ENCODE data around the gene UMOD.

DNA sequence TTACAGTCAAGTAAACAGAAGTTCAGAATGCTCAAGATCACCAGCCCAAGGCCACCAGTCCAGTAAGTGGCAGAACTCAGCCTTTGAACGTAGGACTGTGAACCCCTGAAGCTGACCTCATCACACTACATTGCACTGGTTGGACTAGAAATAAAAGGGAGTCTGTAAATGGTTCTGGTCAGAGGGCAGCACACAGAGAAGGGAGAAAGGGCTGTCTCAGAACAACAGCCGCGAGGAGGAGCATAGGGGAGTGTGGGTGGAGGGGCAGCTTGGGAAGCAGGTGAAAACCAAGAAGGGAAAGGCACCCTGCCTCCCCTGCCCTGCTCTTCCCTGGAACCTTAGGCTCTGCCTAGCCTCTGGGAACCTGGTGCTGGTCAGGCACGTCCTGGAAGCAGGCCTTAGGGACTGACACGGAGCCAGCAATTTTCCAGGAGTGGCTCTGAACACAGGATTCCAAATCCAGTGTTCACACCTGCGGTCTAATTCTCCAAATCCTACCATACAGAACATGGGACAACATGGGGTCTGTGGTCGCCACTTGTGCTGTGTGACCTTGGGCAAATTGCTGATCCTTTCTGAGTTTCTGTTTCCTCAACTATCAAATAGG lies 45.1 kb upstream of the UMOD start:
- TF ChIP-seq EZH2 (IDR thresholded peaks at IDR 0.05; ENCODE audit: borderline replicate concordance, low read depth, low read length, severe bottlenecking) (no peak), POLR2AphosphoS5 (IDR thresholded peaks at IDR 0.05; ENCODE audit: insufficient read depth, low read depth, low read length) (no peak), POLR2A (IDR thresholded peaks at IDR 0.05; ENCODE audit: low read depth, low read length) (no peak), MYC (IDR thresholded peaks at IDR 0.05; ENCODE audit: low read depth, low read length) (no peak)
- TF ChIP-seq, protein P1, sequence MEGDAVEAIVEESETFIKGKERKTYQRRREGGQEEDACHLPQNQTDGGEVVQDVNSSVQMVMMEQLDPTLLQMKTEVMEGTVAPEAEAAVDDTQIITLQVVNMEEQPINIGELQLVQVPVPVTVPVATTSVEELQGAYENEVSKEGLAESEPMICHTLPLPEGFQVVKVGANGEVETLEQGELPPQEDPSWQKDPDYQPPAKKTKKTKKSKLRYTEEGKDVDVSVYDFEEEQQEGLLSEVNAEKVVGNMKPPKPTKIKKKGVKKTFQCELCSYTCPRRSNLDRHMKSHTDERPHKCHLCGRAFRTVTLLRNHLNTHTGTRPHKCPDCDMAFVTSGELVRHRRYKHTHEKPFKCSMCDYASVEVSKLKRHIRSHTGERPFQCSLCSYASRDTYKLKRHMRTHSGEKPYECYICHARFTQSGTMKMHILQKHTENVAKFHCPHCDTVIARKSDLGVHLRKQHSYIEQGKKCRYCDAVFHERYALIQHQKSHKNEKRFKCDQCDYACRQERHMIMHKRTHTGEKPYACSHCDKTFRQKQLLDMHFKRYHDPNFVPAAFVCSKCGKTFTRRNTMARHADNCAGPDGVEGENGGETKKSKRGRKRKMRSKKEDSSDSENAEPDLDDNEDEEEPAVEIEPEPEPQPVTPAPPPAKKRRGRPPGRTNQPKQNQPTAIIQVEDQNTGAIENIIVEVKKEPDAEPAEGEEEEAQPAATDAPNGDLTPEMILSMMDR (IDR thresholded peaks at IDR 0.05; ENCODE audit: extremely low read depth in 1 of 2, insufficient read depth in 1 of 2, low read depth in 1 of 2, low read length in 2 of 2) = no peak
- TF ChIP-seq, protein P2, sequence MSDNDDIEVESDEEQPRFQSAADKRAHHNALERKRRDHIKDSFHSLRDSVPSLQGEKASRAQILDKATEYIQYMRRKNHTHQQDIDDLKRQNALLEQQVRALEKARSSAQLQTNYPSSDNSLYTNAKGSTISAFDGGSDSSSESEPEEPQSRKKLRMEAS (IDR thresholded peaks at IDR 0.05; ENCODE audit: insufficient read depth, insufficient read length) = no peak
